Measurements from ENCODE around the gene NACC2. TPM values are rescaled to one million over a fixed set of nuclear protein-coding genes. Genes with fewer than 3 reads are reported as not detected.

The NACC2 gene
- total and polyA plus RNA-seq, 2 donors (not counting 3 experiments of a cell fraction or from before 2014, with no cell fraction given) = 15.8 to 27.1 TPM

- CTCF ChIA-PET = interaction anchor here (0.9 to 2.6 kb wide), 6 partner anchors 9 to 162 kb away, joined by 3 to 9 read pairs (median 5); no protein-coding TSS in a partner anchor
- H3K9me1 ChIP-seq (replicated peaks; ENCODE audit: control insufficient read depth, extremely low read depth, insufficient read depth, low read length) = no peaks in the 10 kb centered on the region
- no peak for TF ChIP-seq EZH2 (IDR thresholded peaks at IDR 0.05; ENCODE audit: borderline replicate concordance, low read depth, low read length, severe bottlenecking)
- TF ChIP-seq FOS (IDR thresholded peaks at IDR 0.05; ENCODE audit: borderline replicate concordance, insufficient read depth, low read length) = no peak
- no peak for TF ChIP-seq JUN (IDR thresholded peaks at IDR 0.05; ENCODE audit: borderline replicate concordance, insufficient read depth, insufficient read length, low read depth)
- TF ChIP-seq POLR2A (IDR thresholded peaks at IDR 0.05; ENCODE audit: low read depth, low read length) = no peak
- no peak for TF ChIP-seq CTCF (IDR thresholded peaks at IDR 0.05; ENCODE audit: extremely low read depth in 1 of 2, insufficient read depth in 1 of 2, low read depth in 1 of 2, low read length in 2 of 2)
- no peak for TF ChIP-seq POLR2AphosphoS5 (IDR thresholded peaks at IDR 0.05; ENCODE audit: insufficient read depth, low read depth, low read length)
- no peak for TF ChIP-seq MAX (IDR thresholded peaks at IDR 0.05; ENCODE audit: insufficient read depth, insufficient read length)
- TF ChIP-seq MYC (IDR thresholded peaks at IDR 0.05; ENCODE audit: low read depth, low read length) = no peak
- no peak for TF ChIP-seq GATA2 (IDR thresholded peaks at IDR 0.05; ENCODE audit: insufficient read depth, insufficient read length, low read depth, low read length)
- H3K4me3 ChIP-seq (replicated peaks in 1 of 3; ENCODE audit: insufficient read depth in 1 of 3, low read depth in 1 of 3, low read length in 3 of 3) = no peak overlapping the region
- POLR2A ChIA-PET = no interaction called here
- H3K9me3 ChIP-seq (replicated peaks; ENCODE audit: control insufficient read depth, insufficient read depth, low read length) = no peaks in the 10 kb centered on the region
- H4K20me1 ChIP-seq (replicated peaks; ENCODE audit: control insufficient read depth, extremely low read depth, insufficient read depth, low read length) = no peaks in the 10 kb centered on the region
- dilution Hi-C loops (cut with MboI; ENCODE audit: extremely low pct_ligation_motif_present, low sequenced_read_pairs) (no loop called here), intact Hi-C loops (cut with micrococcal nuclease) (no loop called here)
- peaks cover 4% of the 10 kb centered on the region for H3K4me1 ChIP-seq (ENCODE audit: control insufficient read depth, extremely low read depth, insufficient read depth, low read length)
- no peak overlapping the region for H3K27ac ChIP-seq (ENCODE audit: insufficient read depth, low read depth, low read length)
- H3K79me2 ChIP-seq (ENCODE audit: control insufficient read depth, insufficient read depth, low read length) = no peaks in the 10 kb centered on the region
- no peak overlapping the region for H3K9ac ChIP-seq (replicated peaks; ENCODE audit: extremely low read depth, insufficient read depth, low read length)
- H3K36me3 ChIP-seq (ENCODE audit: control insufficient read depth in 2 of 2, extremely low read depth in 1 of 2, insufficient read depth in 2 of 2, low read length in 2 of 2) = no peaks in the 10 kb centered on the region
- no peak overlapping the region for H2AFZ ChIP-seq (ENCODE audit: low read depth, low read length)
- BruUV-seq (replicated peaks) = no TSS peak
- DNase-seq (ENCODE audit: low read depth, low spot score) = no peak
- H3K27me3 ChIP-seq (ENCODE audit: control insufficient read depth in 2 of 2, insufficient read depth in 2 of 2, low read length in 2 of 2) = peaks cover 24 to 26% of the 10 kb centered on the region in 2 experiments
- H3K4me2 ChIP-seq (ENCODE audit: insufficient read depth, low read length) = no peak overlapping the region
- FAIRE-seq = no peak
Measured at GRCh38 chr9:136129176-136129575, 34.1 kb upstream of the NACC2 start.
